ENCODE results near the gene FAF1.

DNA sequence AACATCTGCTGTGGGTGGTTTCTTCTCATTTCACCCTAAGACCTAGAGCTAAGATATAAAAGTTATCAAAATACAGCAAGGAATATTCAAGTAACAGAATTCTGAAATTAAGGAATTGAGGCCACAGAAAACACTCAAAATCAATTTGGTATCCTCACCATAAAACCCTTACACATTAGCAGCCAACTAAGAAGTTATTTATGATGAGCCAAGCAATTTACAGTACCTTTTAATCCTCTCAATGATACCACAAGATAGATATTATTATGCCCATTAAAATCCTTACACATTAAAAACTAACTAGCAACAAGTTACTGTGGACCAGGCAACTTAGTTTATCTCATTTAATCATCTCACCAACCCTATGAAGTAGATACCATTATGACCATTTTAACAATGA, 81.6 kb downstream of the FAF1 start:
- no peak for TF ChIP-seq EP300 (IDR thresholded peaks at IDR 0.05; ENCODE audit: borderline replicate concordance)
- no peak for TF ChIP-seq ZBTB7A (IDR thresholded peaks at IDR 0.05; ENCODE audit: low read depth)
- TF ChIP-seq, protein P1, sequence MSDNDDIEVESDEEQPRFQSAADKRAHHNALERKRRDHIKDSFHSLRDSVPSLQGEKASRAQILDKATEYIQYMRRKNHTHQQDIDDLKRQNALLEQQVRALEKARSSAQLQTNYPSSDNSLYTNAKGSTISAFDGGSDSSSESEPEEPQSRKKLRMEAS (IDR thresholded peaks at IDR 0.05): no peak
- no peak for TF ChIP-seq TAF1 (IDR thresholded peaks at IDR 0.05; ENCODE audit: low read depth)
- no peak for TF ChIP-seq CEBPB (IDR thresholded peaks at IDR 0.05)
- TF ChIP-seq TEAD4 (IDR thresholded peaks at IDR 0.05): no peak
- TF ChIP-seq CREB1 (IDR thresholded peaks at IDR 0.05; ENCODE audit: low read depth): no peak
- TF ChIP-seq, protein P2, sequence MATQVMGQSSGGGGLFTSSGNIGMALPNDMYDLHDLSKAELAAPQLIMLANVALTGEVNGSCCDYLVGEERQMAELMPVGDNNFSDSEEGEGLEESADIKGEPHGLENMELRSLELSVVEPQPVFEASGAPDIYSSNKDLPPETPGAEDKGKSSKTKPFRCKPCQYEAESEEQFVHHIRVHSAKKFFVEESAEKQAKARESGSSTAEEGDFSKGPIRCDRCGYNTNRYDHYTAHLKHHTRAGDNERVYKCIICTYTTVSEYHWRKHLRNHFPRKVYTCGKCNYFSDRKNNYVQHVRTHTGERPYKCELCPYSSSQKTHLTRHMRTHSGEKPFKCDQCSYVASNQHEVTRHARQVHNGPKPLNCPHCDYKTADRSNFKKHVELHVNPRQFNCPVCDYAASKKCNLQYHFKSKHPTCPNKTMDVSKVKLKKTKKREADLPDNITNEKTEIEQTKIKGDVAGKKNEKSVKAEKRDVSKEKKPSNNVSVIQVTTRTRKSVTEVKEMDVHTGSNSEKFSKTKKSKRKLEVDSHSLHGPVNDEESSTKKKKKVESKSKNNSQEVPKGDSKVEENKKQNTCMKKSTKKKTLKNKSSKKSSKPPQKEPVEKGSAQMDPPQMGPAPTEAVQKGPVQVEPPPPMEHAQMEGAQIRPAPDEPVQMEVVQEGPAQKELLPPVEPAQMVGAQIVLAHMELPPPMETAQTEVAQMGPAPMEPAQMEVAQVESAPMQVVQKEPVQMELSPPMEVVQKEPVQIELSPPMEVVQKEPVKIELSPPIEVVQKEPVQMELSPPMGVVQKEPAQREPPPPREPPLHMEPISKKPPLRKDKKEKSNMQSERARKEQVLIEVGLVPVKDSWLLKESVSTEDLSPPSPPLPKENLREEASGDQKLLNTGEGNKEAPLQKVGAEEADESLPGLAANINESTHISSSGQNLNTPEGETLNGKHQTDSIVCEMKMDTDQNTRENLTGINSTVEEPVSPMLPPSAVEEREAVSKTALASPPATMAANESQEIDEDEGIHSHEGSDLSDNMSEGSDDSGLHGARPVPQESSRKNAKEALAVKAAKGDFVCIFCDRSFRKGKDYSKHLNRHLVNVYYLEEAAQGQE (IDR thresholded peaks at IDR 0.05; ENCODE audit: low read depth): no peak
- TF ChIP-seq RAD21 (IDR thresholded peaks at IDR 0.05; ENCODE audit: low read depth): no peak
- TF ChIP-seq EGR1 (IDR thresholded peaks at IDR 0.05): no peak
- no peak for TF ChIP-seq NFIC (IDR thresholded peaks at IDR 0.05)
- no peak for TF ChIP-seq YY1 (IDR thresholded peaks at IDR 0.05; ENCODE audit: low read depth)
- TF ChIP-seq, protein P3, sequence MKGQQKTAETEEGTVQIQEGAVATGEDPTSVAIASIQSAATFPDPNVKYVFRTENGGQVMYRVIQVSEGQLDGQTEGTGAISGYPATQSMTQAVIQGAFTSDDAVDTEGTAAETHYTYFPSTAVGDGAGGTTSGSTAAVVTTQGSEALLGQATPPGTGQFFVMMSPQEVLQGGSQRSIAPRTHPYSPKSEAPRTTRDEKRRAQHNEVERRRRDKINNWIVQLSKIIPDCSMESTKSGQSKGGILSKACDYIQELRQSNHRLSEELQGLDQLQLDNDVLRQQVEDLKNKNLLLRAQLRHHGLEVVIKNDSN (IDR thresholded peaks at IDR 0.05): no peak
- no peak for TF ChIP-seq FOXM1 (IDR thresholded peaks at IDR 0.05; ENCODE audit: borderline replicate concordance, low read depth)
